Measurements from ENCODE around the gene SLC15A3. TPM values are rescaled to one million over a fixed set of nuclear protein-coding genes. Genes with fewer than 3 reads are reported as not detected.
A peak's percentile ranks its signal among the peaks of the same experiment; 100 is the strongest.

Gene SLC15A3
- total RNA-seq, 4 donors from 2014 or later = 3.7 to 61.9 (median 8.8) TPM

- DNase-seq = peak in 1 of 3 donors; percentile 9
- no peaks in the 10 kb centered on the region for H3K27me3 ChIP-seq
These were observed 5.2 kb upstream of the SLC15A3 start for GRCh38 chr11:60957188-60957587.

DNA sequence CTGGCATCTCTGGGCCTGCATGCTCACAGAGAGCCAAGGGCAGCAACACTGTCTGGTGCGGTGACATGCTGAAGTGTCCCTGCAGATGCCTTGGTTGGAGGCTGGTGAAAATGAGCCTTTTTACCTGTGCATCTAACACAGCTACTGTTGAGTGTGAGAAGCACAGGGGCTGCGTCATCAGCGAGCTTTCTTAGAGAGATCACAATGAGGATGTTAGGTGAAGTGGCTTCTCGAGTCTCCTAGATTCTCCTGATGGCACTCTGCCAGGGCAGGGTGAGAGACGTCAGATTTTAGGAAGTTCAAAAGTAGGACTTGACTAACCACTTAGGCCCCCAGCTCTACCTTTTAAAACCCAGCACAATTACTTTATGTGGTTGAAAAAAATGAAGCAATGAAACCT is 3.6 kb upstream of the SLC15A3 start:
- H3K4me1 ChIP-seq = peaks cover 0 to 5% (median 2%) of the 10 kb centered on the region in 4 donors
- DNase-seq = peak in 1 of 3 donors; percentile 46
- no peak overlapping the region for H3K27ac ChIP-seq
- no peaks in the 10 kb centered on the region for H3K36me3 ChIP-seq
- TF ChIP-seq, protein P1, sequence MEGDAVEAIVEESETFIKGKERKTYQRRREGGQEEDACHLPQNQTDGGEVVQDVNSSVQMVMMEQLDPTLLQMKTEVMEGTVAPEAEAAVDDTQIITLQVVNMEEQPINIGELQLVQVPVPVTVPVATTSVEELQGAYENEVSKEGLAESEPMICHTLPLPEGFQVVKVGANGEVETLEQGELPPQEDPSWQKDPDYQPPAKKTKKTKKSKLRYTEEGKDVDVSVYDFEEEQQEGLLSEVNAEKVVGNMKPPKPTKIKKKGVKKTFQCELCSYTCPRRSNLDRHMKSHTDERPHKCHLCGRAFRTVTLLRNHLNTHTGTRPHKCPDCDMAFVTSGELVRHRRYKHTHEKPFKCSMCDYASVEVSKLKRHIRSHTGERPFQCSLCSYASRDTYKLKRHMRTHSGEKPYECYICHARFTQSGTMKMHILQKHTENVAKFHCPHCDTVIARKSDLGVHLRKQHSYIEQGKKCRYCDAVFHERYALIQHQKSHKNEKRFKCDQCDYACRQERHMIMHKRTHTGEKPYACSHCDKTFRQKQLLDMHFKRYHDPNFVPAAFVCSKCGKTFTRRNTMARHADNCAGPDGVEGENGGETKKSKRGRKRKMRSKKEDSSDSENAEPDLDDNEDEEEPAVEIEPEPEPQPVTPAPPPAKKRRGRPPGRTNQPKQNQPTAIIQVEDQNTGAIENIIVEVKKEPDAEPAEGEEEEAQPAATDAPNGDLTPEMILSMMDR (IDR thresholded peaks at IDR 0.05) = no peak
- TF ChIP-seq POLR2A (IDR thresholded peaks at IDR 0.05) = no peak
- no peak overlapping the region for H3K4me3 ChIP-seq
- no peaks in the 10 kb centered on the region for H3K9me3 ChIP-seq
- no peaks in the 10 kb centered on the region for H3K27me3 ChIP-seq

More at GRCh38 chr11:60957188-60957587, 5.2 kb upstream of the SLC15A3 start:
- Histone ChIP-seq H3K27ac (no peak overlapping the region), H3K4me1 (peaks cover 0 to 3% (median 0%) of the 10 kb centered on the region in 4 donors), H3K4me3 (no peak overlapping the region), H3K36me3 (no peaks in the 10 kb centered on the region), H3K9me3 (no peaks in the 10 kb centered on the region)
- TF ChIP-seq POLR2A (IDR thresholded peaks at IDR 0.05) = no peak
- TF ChIP-seq, protein P1 (IDR thresholded peaks at IDR 0.05) = no peak

- Histone ChIP-seq H3K27me3 (no peaks in the 10 kb centered on the region), H3K27ac (no peak overlapping the region), H3K9me3 (no peaks in the 10 kb centered on the region), H3K4me1 (peaks cover 0 to 5% (median 2%) of the 10 kb centered on the region in 4 donors), H3K4me3 (no peak overlapping the region), H3K36me3 (no peaks in the 10 kb centered on the region)
- peak in 1 of 3 donors; percentile 61 for DNase-seq
- TF ChIP-seq, protein P1 (IDR thresholded peaks at IDR 0.05) = no peak
- TF ChIP-seq POLR2A (IDR thresholded peaks at IDR 0.05) = no peak
These were observed 2.4 kb upstream of the SLC15A3 start for GRCh38 chr11:60954421-60954820.

DNA sequence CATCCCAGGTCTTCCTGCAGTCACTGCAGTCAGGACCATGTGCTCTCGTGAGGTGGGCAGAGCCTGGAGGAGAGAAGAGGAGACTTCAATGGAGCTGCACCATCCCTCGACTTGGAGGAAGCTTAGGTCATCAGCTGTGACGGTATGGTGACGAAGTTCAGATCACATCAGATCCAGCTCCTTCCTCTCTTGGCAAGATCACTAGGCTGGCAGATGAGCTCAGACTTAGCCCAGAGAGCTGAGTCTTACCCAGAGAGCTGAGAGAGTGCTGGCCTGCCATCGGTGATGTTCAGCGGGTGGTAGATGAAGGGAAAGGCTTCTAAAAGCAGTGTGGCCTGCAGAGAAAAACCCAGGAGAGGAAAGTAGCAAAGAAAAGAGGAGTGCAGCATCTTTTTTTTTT is 1.8 kb upstream of the SLC15A3 start:
- Histone ChIP-seq H3K36me3 (no peaks in the 10 kb centered on the region), H3K9me3 (no peaks in the 10 kb centered on the region), H3K4me3 (no peak overlapping the region), H3K27me3 (no peaks in the 10 kb centered on the region), H3K4me1 (peaks cover 0 to 5% (median 2%) of the 10 kb centered on the region in 4 donors), H3K27ac (peak overlapping the region in 1 of 4 donors; percentile 42)
- DNase-seq = peak in 1 of 3 donors; percentile 49
- TF ChIP-seq POLR2A (IDR thresholded peaks at IDR 0.05) = no peak
- TF ChIP-seq, protein P1 (IDR thresholded peaks at IDR 0.05) = no peak

DNA sequence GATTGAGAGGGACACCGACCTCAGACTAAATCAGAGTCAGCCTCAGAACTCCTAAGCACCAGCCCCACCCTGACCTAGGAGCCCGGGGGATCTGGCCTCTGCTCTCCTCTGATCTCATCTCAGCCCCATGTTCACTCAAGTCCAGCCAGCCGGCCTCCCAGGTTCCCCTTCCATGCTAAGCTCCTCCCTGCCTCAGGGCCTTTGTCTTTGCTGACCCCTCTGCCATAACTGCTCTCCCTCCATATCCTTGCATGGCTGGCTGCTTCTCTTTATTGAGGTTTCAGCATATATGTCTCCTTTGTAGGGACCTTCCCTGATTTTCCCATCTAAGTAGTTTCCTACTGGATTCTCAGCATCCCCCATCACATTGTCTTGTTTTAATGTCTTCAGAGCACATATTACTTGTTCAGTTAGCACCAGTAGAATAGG is 780 bp upstream of the SLC15A3 start:
- no peak for DNase-seq
- peaks cover 0 to 5% (median 2%) of the 10 kb centered on the region in 4 donors for H3K4me1 ChIP-seq
- TF ChIP-seq, protein P1 (IDR thresholded peaks at IDR 0.05) = no peak
- TF ChIP-seq POLR2A (IDR thresholded peaks at IDR 0.05) = no peak
- peak overlapping the region; percentile 42 to 61 (median 58) for H3K4me3 ChIP-seq
- H3K9me3 ChIP-seq = no peaks in the 10 kb centered on the region
- H3K27ac ChIP-seq = peak overlapping the region; percentile 78 to 92 (median 84)
- no peaks in the 10 kb centered on the region for H3K36me3 ChIP-seq
- H3K27me3 ChIP-seq = no peaks in the 10 kb centered on the region

DNA sequence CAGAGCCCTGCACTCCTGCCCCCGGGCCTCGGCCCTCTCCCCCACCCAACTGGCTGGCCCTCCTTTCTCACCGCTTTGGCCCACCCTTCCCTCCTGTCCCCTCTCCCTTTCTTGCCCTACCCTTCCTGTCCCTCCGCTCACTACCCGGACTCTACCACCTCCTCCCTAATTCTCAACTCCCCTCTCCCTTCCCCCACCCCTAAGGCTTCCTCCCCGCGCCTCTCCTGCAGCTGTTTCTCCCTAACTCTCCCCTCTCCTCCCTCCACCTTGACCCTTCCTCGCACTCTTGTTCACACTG is 421 bp downstream of the SLC15A3 start:
- TF ChIP-seq, protein P1 (IDR thresholded peaks at IDR 0.05) = no peak
- TF ChIP-seq POLR2A (IDR thresholded peaks at IDR 0.05) = no peak
- H3K36me3 ChIP-seq = no peaks in the 10 kb centered on the region
- H3K4me1 ChIP-seq = peaks cover 0 to 5% (median 2%) of the 10 kb centered on the region in 4 donors
- no peaks in the 10 kb centered on the region for H3K9me3 ChIP-seq
- H3K27me3 ChIP-seq = no peaks in the 10 kb centered on the region
- H3K27ac ChIP-seq = peak overlapping the region; percentile 78 to 92 (median 84)
- no peak for DNase-seq
- H3K4me3 ChIP-seq = peak overlapping the region; percentile 42 to 61 (median 58)
